Hematopoietic multipotent progenitor cell treated with erythropoietin and hydrocortisone succinate and interleukin-3 and kit ligand, for 15 days (in vitro differentiated cells): Measurements from ENCODE around the gene ZG16B.

Experiments used
- DNase-seq: peaks from one replicate; pipeline ENCODE4 v3.0.0-alpha.2; 2015; ENCODE audit warnings: low spot score

The ZG16B gene

GRCh38 chr16:2829501-2830354 is at the start of gene ZG16B:
Gene ZG16B (plus strand): TSS chr16:2830303. CDS start chr16:2830442, 139 bp downstream.
- no peak for DNase-seq

GRCh38 chr16:2782583-2783351 is 47.3 kb upstream of the ZG16B start:
- DNase-seq = no peak

GRCh38 chr16:2783581-2784357 is 46.3 kb upstream of the ZG16B start:
- no peak for DNase-seq

- no peak for DNase-seq
These were observed 45.6 kb upstream of the ZG16B start for GRCh38 chr16:2784358-2785100.

- DNase-seq = no peak
These were observed 44.8 kb upstream of the ZG16B start for GRCh38 chr16:2785101-2785991.

GRCh38 chr16:2786061-2786825 is 43.9 kb upstream of the ZG16B start:
- no peak for DNase-seq

- DNase-seq = no peak
These were observed 43.3 kb upstream of the ZG16B start for GRCh38 chr16:2786826-2787151.

- no peak for DNase-seq
These were observed 42.7 kb upstream of the ZG16B start, which contains the start of gene PRSS33 for GRCh38 chr16:2787406-2787805. Gene PRSS33 (minus strand): TSS chr16:2787560. CDS start chr16:2786547, 1,013 bp downstream.

- DNase-seq = no peak
These were observed 42.1 kb upstream of the ZG16B start for GRCh38 chr16:2787961-2788360.

GRCh38 chr16:2790631-2791030 is 39.5 kb upstream of the ZG16B start:
- no peak for DNase-seq

- DNase-seq = no peak
These were observed 38.9 kb upstream of the ZG16B start for GRCh38 chr16:2791174-2791573.

GRCh38 chr16:2792940-2793339 is 37.2 kb upstream of the ZG16B start:
- DNase-seq = no peak

GRCh38 chr16:2795395-2796143 is 34.5 kb upstream of the ZG16B start:
- DNase-seq = no peak

- DNase-seq = no peak
These were observed 31.3 kb upstream of the ZG16B start for GRCh38 chr16:2798723-2799204.

GRCh38 chr16:2799205-2799858 is 30.8 kb upstream of the ZG16B start:
- no peak for DNase-seq

- no peak for DNase-seq
These were observed 30.3 kb upstream of the ZG16B start for GRCh38 chr16:2799859-2800226.

- DNase-seq = no peak
These were observed 26.4 kb upstream of the ZG16B start for GRCh38 chr16:2803545-2804195.

- no peak for DNase-seq
These were observed 25.4 kb upstream of the ZG16B start for GRCh38 chr16:2804728-2805127.
